GM13977 (cell line): ENCODE data around the gene PPP1R14C.

Experiments used
- DNase-seq: peaks from one replicate; pipeline ENCODE4 v3.0.0; 2012; ENCODE audit warnings: low spot score
- CTCF ChIP-seq: IDR thresholded peaks from 2 replicates; pipeline ENCODE4 v1.5.1; 2012; ENCODE audit warnings: mild to moderate bottlenecking, control low read depth; ENCODE audit not compliant: insufficient read depth; ENCODE audit errors: extremely low read depth, missing control alignments
- in situ Hi-C: fragments of 300-500 bp; cut with MboI; formaldehyde crosslinking; loops from one replicate; pipeline ENCODE4 v1.12.0; 2022; ENCODE audit warnings: low sequenced_read_pairs, low pct_unique_long_range_greater_than_20kb, mixed read lengths, inconsistent platforms; ENCODE audit not compliant: unreplicated experiment

Gene PPP1R14C

GRCh38 chr6:150102750-150103270 is 40.0 kb upstream of the PPP1R14C start:
- TF ChIP-seq CTCF: no peak
- in situ Hi-C loops: no loop called here
- DNase-seq: no peak

GRCh38 chr6:150112233-150112632 is 30.6 kb upstream of the PPP1R14C start:
- DNase-seq: no peak
- no peak for TF ChIP-seq CTCF
- in situ Hi-C loops: no loop called here

GRCh38 chr6:150115769-150116168 is 27.1 kb upstream of the PPP1R14C start:
- DNase-seq: no peak
- in situ Hi-C loops: no loop called here
- no peak for TF ChIP-seq CTCF

- no peak for DNase-seq
- no peak for TF ChIP-seq CTCF
- in situ Hi-C loops: no loop called here
These were observed 26.5 kb upstream of the PPP1R14C start for GRCh38 chr6:150116200-150116800.

GRCh38 chr6:150118203-150118602 is 24.6 kb upstream of the PPP1R14C start:
- in situ Hi-C loops: no loop called here
- no peak for TF ChIP-seq CTCF

GRCh38 chr6:150118627-150119026 is 24.2 kb upstream of the PPP1R14C start:
- in situ Hi-C loops: no loop called here

More at GRCh38 chr6:150118203-150118602, 24.6 kb upstream of the PPP1R14C start:
- no peak for DNase-seq

More at GRCh38 chr6:150118627-150119026, 24.2 kb upstream of the PPP1R14C start:
- TF ChIP-seq CTCF: no peak
- no peak for DNase-seq
